CD4-positive, CD25-positive, alpha-beta regulatory T cell (primary cell): Measurements from ENCODE around the gene EEF1AKMT4. TPM values are rescaled to one million over a fixed set of nuclear protein-coding genes. Genes with fewer than 3 reads are reported as not detected.

Source experiments
- polyA plus RNA-seq, 4 donors: library from polyadenylated mRNA; unstranded; fragments of 300-500 nt; fragmentation: Illumina TruSeq; gene quantifications; one replicate each; pipeline ENCODE4 v1.2.3, GENCODE V29; 2021
- total RNA-seq: library from RNA; stranded (reverse); gene quantifications from one replicate; pipeline ENCODE4 v1.2.3, GENCODE V29; 2022

Gene EEF1AKMT4
- total and polyA plus RNA-seq, 5 donors from 2014 or later = 0.84 to 7.5 (median 5.2) TPM

Other genes starting within 250 kb of the EEF1AKMT4 start
- gene ABCC5, start 231.8 kb upstream of the EEF1AKMT4 start, total RNA-seq = 27.1 TPM
- gene ABCC5, start 231.8 kb upstream of the EEF1AKMT4 start, polyA plus RNA-seq = 10 to 100 TPM; 12.4 to 16.6 (median 13.5) TPM
- gene HTR3D, start 217.9 kb upstream of the EEF1AKMT4 start, total RNA-seq = not detected
- gene HTR3D, start 217.9 kb upstream of the EEF1AKMT4 start, polyA plus RNA-seq = not detected
- gene HTR3C, start 196.6 kb upstream of the EEF1AKMT4 start, total RNA-seq = not detected
- not detected for gene HTR3C, start 196.6 kb upstream of the EEF1AKMT4 start, polyA plus RNA-seq
- not detected for gene HTR3E, start 152.6 kb upstream of the EEF1AKMT4 start, total RNA-seq
- gene HTR3E, start 152.6 kb upstream of the EEF1AKMT4 start, polyA plus RNA-seq = not detected
- 51.0 TPM for gene EIF2B5, start 114.3 kb upstream of the EEF1AKMT4 start, total RNA-seq
- gene EIF2B5, start 114.3 kb upstream of the EEF1AKMT4 start, polyA plus RNA-seq = 10 to 100 TPM; 50.6 to 60.1 (median 55.3) TPM
- 36.2 TPM for gene DVL3, start 94.3 kb upstream of the EEF1AKMT4 start, total RNA-seq
- gene DVL3, start 94.3 kb upstream of the EEF1AKMT4 start, polyA plus RNA-seq = 10 to 100 TPM in 1 of 4 donors, 1 to 10 TPM in 3; 4.1 to 11.0 (median 5.9) TPM
- gene AP2M1, start 74.8 kb upstream of the EEF1AKMT4 start, total RNA-seq = 150 TPM
- 100 to 1,000 TPM; 232 to 294 (median 248) TPM for gene AP2M1, start 74.8 kb upstream of the EEF1AKMT4 start, polyA plus RNA-seq
- gene ABCF3, start 63.5 kb upstream of the EEF1AKMT4 start, total RNA-seq = 128 TPM
- 10 to 100 TPM; 38.6 to 51.4 (median 40.5) TPM for gene ABCF3, start 63.5 kb upstream of the EEF1AKMT4 start, polyA plus RNA-seq
- gene VWA5B2, start 20.1 kb upstream of the EEF1AKMT4 start, total RNA-seq = not detected
- under 1 TPM in 1 of 4 donors, not detected in 3; 0.74 TPM for gene VWA5B2, start 20.1 kb upstream of the EEF1AKMT4 start, polyA plus RNA-seq
- 22.6 TPM for gene ALG3, start 710 bp upstream of the EEF1AKMT4 start, total RNA-seq
- gene ALG3, start 710 bp upstream of the EEF1AKMT4 start, polyA plus RNA-seq = 10 to 100 TPM; 49.6 to 64.0 (median 56.8) TPM
- gene CAMK2N2, start 11.9 kb downstream of the EEF1AKMT4 start, total RNA-seq = 0.37 TPM
- not detected for gene CAMK2N2, start 11.9 kb downstream of the EEF1AKMT4 start, polyA plus RNA-seq
- not detected for gene ECE2, start 26.4 kb downstream of the EEF1AKMT4 start, total RNA-seq
- not detected for gene ECE2, start 26.4 kb downstream of the EEF1AKMT4 start, polyA plus RNA-seq
- 162 TPM for gene PSMD2, start 49.6 kb downstream of the EEF1AKMT4 start, total RNA-seq
- 100 to 1,000 TPM; 151 to 206 (median 190) TPM for gene PSMD2, start 49.6 kb downstream of the EEF1AKMT4 start, polyA plus RNA-seq
- 182 TPM for gene EIF4G1, start 64.9 kb downstream of the EEF1AKMT4 start, total RNA-seq
- 10 to 100 TPM; 13.7 to 18.8 (median 16.5) TPM for gene EIF4G1, start 64.9 kb downstream of the EEF1AKMT4 start, polyA plus RNA-seq
- 13.8 TPM for gene FAM131A, start 87.9 kb downstream of the EEF1AKMT4 start, total RNA-seq
- 1 to 10 TPM; 2.0 to 4.3 (median 2.3) TPM for gene FAM131A, start 87.9 kb downstream of the EEF1AKMT4 start, polyA plus RNA-seq
- gene CLCN2, start 111.9 kb downstream of the EEF1AKMT4 start, total RNA-seq = 4.7 TPM
- gene CLCN2, start 111.9 kb downstream of the EEF1AKMT4 start, polyA plus RNA-seq = under 1 TPM in 3 of 4 donors, not detected in 1; 0.30 to 0.59 (median 0.54) TPM
- gene POLR2H, start 112.0 kb downstream of the EEF1AKMT4 start, total RNA-seq = 39.4 TPM
- gene POLR2H, start 112.0 kb downstream of the EEF1AKMT4 start, polyA plus RNA-seq = 10 to 100 TPM; 56.8 to 64.9 (median 60.3) TPM
- not detected for gene THPO, start 128.5 kb downstream of the EEF1AKMT4 start, total RNA-seq
- gene THPO, start 128.5 kb downstream of the EEF1AKMT4 start, polyA plus RNA-seq = not detected
- not detected for gene CHRD, start 130.4 kb downstream of the EEF1AKMT4 start, total RNA-seq
- not detected for gene CHRD, start 130.4 kb downstream of the EEF1AKMT4 start, polyA plus RNA-seq